Jurkat, Clone E6-1 (cell line): ENCODE measurements around the gene CNTN1.

Source experiments
- DNase-seq: peaks from one replicate; pipeline ENCODE4 v3.0.0-alpha.2; 2011; ENCODE audit warnings: low read depth, low spot score
- H3K4me3 ChIP-seq: 2 replicates; pipeline ENCODE4 v1.5.1; 2011; ENCODE audit warnings: mild to moderate bottlenecking, low read length, control low read depth, moderate library complexity

CNTN1 gene

GRCh38 chr12:40828593-40828990 is 136.4 kb downstream of the CNTN1 start:
- no peak overlapping the region for H3K4me3 ChIP-seq
- DNase-seq, result no peak

GRCh38 chr12:40829738-40830144 is 137.5 kb downstream of the CNTN1 start:
- DNase-seq, result no peak
- H3K4me3 ChIP-seq, result no peak overlapping the region

- H3K4me3 ChIP-seq, result no peak overlapping the region
- no peak for DNase-seq
Observed at GRCh38 chr12:40831916-40832315, 139.7 kb downstream of the CNTN1 start.

- no peak for DNase-seq
- no peak overlapping the region for H3K4me3 ChIP-seq
Observed at GRCh38 chr12:40832668-40833067, 140.4 kb downstream of the CNTN1 start.

GRCh38 chr12:40833818-40834217 is 141.6 kb downstream of the CNTN1 start:
- no peak for DNase-seq
- no peak overlapping the region for H3K4me3 ChIP-seq

- DNase-seq, result no peak
Observed at GRCh38 chr12:40834321-40834720, 142.1 kb downstream of the CNTN1 start.

GRCh38 chr12:40837891-40838429 is 145.7 kb downstream of the CNTN1 start:
- no peak for DNase-seq
- no peak overlapping the region for H3K4me3 ChIP-seq

More at GRCh38 chr12:40834321-40834720, 142.1 kb downstream of the CNTN1 start:
- H3K4me3 ChIP-seq, result no peak overlapping the region

GRCh38 chr12:40843495-40843894 is 151.3 kb downstream of the CNTN1 start:
- no peak overlapping the region for H3K4me3 ChIP-seq
- no peak for DNase-seq

- DNase-seq, result no peak
- no peak overlapping the region for H3K4me3 ChIP-seq
Observed at GRCh38 chr12:40853221-40853620, 161.0 kb downstream of the CNTN1 start.

- H3K4me3 ChIP-seq, result no peak overlapping the region
- no peak for DNase-seq
Observed at GRCh38 chr12:40854604-40855003, 162.4 kb downstream of the CNTN1 start.

GRCh38 chr12:40864891-40865290 is 172.7 kb downstream of the CNTN1 start:
- DNase-seq, result no peak
- H3K4me3 ChIP-seq, result no peak overlapping the region

- H3K4me3 ChIP-seq, result no peak overlapping the region
- DNase-seq, result no peak
Observed at GRCh38 chr12:40870981-40871380, 178.7 kb downstream of the CNTN1 start.

GRCh38 chr12:40874868-40875267 is 182.6 kb downstream of the CNTN1 start:
- DNase-seq, result no peak

GRCh38 chr12:40889329-40889728 is 197.1 kb downstream of the CNTN1 start:
- no peak overlapping the region for H3K4me3 ChIP-seq
- DNase-seq, result no peak

More at GRCh38 chr12:40874868-40875267, 182.6 kb downstream of the CNTN1 start:
- no peak overlapping the region for H3K4me3 ChIP-seq

- no peak for DNase-seq
- H3K4me3 ChIP-seq, result no peak overlapping the region
Observed at GRCh38 chr12:40892528-40892927, 200.3 kb downstream of the CNTN1 start.

GRCh38 chr12:40898505-40898904 is 206.3 kb downstream of the CNTN1 start:
- H3K4me3 ChIP-seq, result no peak overlapping the region
- DNase-seq, result no peak

- DNase-seq, result no peak
- H3K4me3 ChIP-seq, result no peak overlapping the region
Observed at GRCh38 chr12:40903040-40903439, 210.8 kb downstream of the CNTN1 start.

- H3K4me3 ChIP-seq, result no peak overlapping the region
- no peak for DNase-seq
Observed at GRCh38 chr12:40907115-40907527, 214.9 kb downstream of the CNTN1 start.

GRCh38 chr12:40911676-40912075 is 219.4 kb downstream of the CNTN1 start:
- no peak overlapping the region for H3K4me3 ChIP-seq
- no peak for DNase-seq

GRCh38 chr12:40915172-40915571 is 222.9 kb downstream of the CNTN1 start:
- H3K4me3 ChIP-seq, result no peak overlapping the region
- no peak for DNase-seq

- H3K4me3 ChIP-seq, result no peak overlapping the region
- DNase-seq, result no peak
Observed at GRCh38 chr12:40917561-40917960, 225.3 kb downstream of the CNTN1 start.
